Fibroblast of skin of scalp (primary cell): ENCODE data around the gene RNFT2.
A peak's percentile ranks its signal among the peaks of the same experiment; 100 is the strongest.
"Not testable (repeated sequence)": the region's sequence is repeated elsewhere in the genome, so short reads cannot be mapped to it uniquely, and the experiment has no call there.

Experiments
- DNase-seq: peaks from one replicate; pipeline ENCODE4 v3.0.0-alpha.2; 2013

Gene RNFT2

DNA sequence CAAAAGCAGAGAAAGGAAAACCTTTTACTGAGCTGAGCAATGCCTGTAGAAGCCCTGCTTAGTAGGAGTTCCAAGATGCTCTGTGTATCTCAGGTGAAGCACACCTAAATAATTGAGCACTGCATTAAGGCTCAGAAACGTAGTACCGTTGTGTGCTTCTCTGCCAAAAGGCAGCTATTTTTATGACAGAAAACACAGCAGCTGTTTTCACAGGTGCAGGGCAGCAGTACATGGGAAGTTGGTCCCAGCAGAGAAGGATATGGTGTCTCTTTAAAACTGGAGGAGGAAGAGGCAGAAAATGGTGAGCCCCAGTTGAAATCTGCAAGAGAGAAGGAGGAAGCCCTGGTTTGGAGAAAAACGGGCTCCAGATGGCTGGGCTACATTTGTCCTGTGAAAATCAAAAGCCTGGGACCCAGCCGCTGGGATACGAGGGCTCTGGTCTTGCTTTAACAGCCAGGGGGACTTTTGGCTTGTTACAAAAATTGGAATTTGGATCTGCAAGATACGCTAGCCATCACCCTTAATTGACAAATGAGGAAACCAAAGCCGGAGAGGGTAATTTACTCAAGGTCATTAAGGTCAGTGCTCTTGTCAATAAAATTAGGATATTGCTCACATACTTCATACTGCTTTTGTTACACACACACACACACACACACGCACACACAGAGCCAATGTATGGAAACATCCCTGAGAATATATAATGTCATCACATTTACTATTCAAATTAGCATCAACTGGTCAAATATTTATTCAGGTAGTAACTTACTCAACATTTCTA, 27.6 kb upstream of the RNFT2 start:
- no peak for DNase-seq

DNA sequence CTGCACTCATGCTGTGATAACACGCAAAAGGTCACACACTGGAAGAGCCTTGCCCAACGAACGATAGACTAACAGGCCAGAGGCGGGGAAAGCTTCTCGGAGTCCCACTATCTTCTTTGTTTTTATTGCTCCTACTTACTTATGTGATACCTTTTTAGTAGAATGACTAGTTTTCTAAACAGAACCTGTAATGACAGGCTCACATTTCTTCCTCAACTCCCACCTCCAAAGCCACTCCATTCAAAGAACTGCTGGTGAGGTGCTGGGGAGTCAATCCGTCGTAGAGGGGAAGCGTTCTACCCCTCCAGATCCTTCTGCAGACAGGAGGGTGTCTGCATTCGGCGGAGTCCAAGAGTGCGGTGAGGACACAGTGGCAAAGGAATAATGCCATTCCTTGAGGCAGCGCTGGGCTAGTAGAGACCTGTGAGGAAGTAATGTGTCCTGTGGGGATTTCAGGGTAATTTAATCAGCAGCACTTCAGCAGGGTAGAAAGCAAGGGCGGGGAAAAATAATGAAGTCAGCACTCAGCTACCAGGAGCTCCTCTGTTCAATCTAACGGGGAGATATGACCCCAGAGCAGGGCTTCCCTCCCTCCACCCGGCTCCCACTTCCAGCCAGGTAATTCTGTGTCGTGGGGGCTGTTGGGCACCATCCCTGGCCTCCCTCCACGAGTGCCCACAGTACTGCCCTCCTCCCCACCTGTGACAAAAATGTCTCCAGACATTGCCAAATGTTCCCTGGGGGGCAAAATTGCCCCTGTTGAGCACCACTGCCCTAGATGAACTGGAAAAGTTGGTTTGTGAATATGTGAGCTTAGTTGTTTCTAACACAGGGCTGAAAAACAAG, 25.4 kb upstream of the RNFT2 start:
- no peak for DNase-seq

DNA sequence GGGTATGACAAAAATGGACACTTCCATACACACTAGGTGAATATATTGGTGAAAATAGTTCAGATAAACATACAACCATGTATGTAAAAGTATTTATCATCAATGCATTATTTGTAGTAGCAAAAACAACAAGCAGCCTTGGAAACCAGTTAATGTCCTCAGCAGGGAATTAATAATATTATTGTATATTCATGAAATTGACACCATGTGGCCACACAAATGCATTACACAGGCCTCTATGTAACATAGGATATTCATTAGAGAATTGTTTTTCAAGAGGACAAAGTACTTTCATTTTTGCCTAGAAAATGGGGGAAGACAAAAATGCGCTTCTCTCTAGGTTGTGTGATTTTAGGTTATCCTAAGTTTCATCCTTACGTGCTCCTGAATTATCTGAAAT, 24.6 kb upstream of the RNFT2 start:
- peak; percentile 16 for DNase-seq

DNA sequence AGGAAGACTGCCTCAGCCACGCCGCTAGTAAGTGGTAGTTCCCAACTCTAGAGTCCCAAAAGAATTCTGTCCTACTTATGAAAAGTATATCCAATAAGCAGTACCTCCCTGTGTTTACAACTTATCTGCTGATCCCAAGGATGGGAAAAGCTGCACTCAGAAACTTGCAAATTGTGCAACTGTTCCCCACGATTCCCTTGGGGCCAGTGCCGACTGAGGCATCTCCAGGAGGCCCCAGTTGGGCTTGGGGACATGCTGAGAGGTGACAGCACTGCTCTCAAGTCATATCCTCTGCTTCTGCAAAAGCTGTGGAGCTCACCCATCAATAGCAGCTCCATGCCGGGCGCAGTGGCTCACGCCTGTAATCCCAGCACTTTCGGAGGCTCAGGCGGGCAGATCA, 23.9 kb upstream of the RNFT2 start:
- DNase-seq: peak; percentile 18

DNA sequence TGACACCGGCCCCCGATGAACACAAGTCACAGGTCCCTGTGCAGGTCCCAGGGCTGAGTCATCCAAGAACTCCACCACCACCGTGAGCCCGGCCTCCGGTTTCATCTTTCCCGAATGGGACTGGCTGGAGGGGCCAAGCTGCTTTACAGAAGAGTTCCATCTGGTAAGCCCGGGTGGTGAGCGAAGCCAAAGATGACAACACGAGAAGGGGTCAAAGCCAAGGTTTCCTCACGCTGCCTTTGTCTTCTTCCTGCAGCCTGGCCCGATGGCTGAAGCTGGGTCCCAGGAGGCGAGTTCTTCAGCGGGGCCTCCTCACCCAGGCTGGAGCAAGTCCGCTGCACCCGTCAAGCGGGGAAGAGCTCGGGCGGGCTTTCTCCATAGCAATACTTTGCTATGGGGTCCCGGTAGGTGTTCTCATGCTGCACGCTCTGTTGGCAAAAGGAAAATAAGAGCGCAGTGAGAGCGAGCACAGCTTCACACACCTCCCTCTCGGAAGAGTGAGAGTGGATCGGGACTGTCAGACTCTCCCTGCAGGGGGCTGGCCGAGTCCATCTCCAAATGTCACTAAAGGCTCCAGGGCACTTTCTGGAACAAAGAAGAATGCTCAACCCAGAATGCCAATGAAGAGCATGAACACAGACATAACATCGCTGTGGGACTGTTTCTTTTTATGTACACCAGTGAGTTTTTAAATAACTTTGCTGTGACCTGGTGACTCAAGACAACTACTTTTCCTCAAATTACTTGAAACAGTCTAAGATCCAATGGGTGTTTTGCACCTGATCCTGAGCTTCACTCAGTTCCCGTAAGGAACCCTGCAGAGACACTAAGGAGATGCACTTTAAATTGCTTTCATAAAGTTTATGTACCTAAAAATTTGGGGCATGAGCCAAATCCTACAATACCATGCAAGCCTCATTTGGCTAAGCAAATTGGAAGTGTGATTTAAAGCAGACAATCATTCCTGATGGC, 20.4 kb upstream of the RNFT2 start:
- no peak for DNase-seq

- no peak for DNase-seq
Measured at GRCh38 chr12:116718655-116719454, 19.3 kb upstream of the RNFT2 start.

GRCh38 chr12:116719731-116720528, 18.2 kb upstream of the RNFT2 start:
- no peak for DNase-seq

- DNase-seq: no peak
Measured at GRCh38 chr12:116722245-116722644, 15.9 kb upstream of the RNFT2 start.

- DNase-seq: no peak
Measured at GRCh38 chr12:116726694-116727093, 11.4 kb upstream of the RNFT2 start.

GRCh38 chr12:116727261-116727660, 10.9 kb upstream of the RNFT2 start:
- DNase-seq: no peak

GRCh38 chr12:116727891-116728290, 10.2 kb upstream of the RNFT2 start:
- no peak for DNase-seq

- no peak for DNase-seq
Measured at GRCh38 chr12:116731801-116732200, 6.3 kb upstream of the RNFT2 start.

- no peak for DNase-seq
Measured at GRCh38 chr12:116734156-116734768, 3.9 kb upstream of the RNFT2 start.

DNA sequence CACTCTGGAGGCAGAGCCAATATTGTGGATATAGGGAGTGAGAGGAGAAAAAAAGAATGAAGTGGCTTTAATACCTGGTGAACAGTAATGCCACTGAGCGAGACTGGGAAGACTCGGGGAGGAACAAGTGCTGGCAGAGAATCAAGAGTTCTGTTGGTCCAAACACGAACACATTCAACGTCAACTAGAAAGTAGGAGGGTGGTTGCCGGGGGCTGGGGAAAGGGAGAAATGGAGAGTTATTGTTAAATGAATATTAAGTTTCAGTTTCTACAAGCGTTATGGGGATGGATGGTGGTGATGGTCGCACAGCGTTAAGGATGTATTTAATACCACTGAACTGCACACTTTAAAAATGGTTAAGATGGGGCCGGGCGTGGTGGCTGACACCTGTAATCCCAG, 3.0 kb upstream of the RNFT2 start:
- DNase-seq: no peak

GRCh38 chr12:116735951-116736599, 2.0 kb upstream of the RNFT2 start:
- no peak for DNase-seq

DNA sequence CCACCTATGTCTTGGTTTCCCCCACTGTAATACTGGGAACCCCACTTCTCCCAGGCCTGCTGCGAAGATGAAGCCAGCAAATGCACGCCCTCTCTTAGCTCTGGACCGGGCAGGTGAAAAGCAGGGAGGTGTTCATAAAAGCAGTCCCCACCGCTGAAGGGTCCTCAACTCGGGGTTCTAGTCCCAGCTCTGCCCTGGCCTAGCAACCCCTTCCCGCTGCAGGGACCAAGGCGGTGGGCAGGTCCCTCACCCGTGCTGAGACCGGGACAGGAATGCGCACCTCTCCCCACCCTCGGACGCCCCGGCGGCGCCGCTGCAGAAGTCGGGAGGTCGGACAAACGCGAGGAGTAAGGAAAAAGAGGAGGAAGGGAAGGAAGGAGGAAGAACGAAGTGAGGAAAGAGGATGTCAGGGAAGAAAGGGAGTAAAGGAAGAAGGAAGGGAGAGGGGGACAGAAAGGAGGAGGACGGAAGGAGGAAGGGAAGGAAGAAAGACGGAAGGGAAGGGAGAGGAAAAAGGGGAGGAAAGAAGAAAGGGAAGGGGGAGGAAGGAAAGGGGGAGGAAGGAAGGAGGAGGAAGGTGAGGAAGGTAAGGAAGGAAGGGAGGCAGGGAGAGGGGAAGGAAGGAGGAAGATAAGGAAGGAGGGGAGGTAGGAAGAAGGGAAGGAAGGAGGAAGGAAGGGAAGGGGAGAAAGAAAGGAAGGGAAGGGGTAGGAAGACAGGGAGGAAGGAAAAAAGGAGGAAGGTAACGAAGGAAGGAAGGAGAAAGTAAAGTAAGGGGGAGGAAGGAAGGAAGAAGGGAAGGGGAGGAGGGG, 947 bp upstream of the RNFT2 start:
- no peak for DNase-seq

DNA sequence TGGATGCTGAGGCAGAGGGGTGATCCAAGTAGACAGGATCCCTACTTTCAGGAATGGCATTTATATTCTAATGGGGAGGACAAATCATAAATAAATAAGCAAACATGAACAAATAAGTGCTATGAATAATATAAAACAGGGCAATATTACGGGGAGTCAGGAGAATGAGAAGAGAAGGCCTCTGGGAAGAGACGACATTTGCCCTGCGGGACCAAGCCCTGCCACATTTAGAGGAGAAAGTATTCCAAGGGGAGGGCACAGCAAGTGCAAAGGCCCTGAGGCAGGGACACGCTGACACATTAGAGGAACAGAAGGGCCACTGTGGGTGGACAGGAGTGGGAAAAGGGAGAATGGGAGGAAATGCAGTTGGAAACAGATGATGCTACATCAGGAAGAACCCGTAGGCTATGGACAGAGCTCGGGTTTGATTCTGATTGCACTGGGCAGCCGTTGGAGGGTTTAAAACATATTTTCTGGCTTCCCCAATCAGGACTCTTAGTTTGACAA, 1.3 kb downstream of the RNFT2 start:
- DNase-seq: no peak

DNA sequence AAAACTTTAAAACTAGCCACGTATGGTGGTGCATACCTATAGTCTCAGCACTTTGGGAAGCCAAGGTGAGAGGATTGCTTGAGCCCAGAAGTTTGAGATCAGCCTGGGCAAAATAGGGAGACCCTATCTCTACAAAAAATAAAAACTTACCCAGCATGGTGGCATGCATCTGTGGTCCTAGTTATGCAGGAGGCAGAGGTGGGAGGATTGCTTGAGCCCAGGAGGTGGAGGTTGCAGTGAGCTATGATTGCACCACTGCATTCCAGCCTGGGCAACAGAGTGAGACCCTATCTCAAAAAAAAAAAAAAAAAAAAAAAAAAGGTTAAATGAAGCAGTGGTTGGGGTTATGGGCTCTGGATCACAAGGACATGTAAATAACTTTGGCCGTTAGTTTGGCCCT, 4.7 kb downstream of the RNFT2 start:
- not testable (repeated sequence) for DNase-seq

DNA sequence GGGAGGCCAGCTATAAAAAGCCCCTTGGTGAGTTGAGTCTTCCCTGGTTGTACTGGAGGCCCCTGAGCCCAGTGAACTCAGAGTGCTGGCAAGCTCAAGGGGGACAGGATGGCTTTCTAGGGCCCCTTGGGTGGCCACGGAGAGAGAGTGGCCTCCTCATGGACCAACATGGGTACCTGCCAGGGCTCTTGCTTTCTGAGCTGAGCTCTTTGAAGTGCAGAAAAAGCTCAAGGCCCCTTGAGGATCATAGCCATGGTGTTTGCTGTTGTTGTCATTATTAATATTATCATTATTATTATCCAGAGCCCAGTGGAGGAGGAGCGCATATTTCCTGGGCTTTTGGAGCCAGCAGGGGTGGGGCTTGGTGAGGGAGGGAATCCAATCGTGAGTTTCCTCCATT, 6.7 kb downstream of the RNFT2 start:
- no peak for DNase-seq
